Astrocyte of the spinal cord (primary cell): Measurements from ENCODE around the gene SLC2A5.
A peak's percentile ranks its signal among the peaks of the same experiment; 100 is the strongest.
"Not testable (repeated sequence)": the region's sequence is repeated elsewhere in the genome, so short reads cannot be mapped to it uniquely, and the experiment has no call there.

Source experiments
- DNase-seq: peaks from one replicate; pipeline ENCODE4 v3.0.0; 2011; ENCODE audit warnings: low read depth, low spot score
- H3K4me3 ChIP-seq: 2 replicates; pipeline ENCODE4 v1.5.1; 2011; ENCODE audit warnings: low read depth, mild to moderate bottlenecking, low read length, moderate library complexity
- in situ Hi-C: cut with HindIII; loops from 2 replicates; pipeline ENCODE4 v1.10.0; 2017; ENCODE audit warnings: low sequenced_read_pairs
- TF ChIP-seq, protein P1 (sequence below): IDR thresholded peaks from 2 replicates; pipeline ENCODE4 v1.5.1; 2012; ENCODE audit warnings: low read depth, mild to moderate bottlenecking, low read length, inconsistent platforms

Gene SLC2A5

DNA sequence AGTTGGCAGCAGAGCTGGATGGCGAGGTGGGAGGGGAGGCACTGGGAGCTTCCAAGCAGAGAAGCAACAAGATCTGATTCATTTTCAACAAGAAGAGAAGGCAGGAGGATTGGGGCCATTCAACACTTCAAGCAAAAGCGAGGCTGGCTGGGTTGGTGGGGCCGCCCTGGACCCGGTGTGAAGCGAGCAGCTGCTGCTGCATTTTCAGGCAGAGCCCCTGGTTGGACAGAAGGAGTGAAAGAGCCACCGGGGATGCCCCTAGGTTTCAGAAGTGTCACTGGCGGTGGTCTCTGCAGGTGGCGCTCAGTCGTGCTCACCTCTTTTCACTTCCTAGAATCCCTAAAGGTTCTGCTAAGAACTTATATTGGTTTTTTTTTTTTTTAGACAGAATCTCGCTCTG lies 61.2 kb downstream of the SLC2A5 start:
- in situ Hi-C loops: no loop called here
- H3K4me3 ChIP-seq: no peak overlapping the region
- TF ChIP-seq, protein P1, sequence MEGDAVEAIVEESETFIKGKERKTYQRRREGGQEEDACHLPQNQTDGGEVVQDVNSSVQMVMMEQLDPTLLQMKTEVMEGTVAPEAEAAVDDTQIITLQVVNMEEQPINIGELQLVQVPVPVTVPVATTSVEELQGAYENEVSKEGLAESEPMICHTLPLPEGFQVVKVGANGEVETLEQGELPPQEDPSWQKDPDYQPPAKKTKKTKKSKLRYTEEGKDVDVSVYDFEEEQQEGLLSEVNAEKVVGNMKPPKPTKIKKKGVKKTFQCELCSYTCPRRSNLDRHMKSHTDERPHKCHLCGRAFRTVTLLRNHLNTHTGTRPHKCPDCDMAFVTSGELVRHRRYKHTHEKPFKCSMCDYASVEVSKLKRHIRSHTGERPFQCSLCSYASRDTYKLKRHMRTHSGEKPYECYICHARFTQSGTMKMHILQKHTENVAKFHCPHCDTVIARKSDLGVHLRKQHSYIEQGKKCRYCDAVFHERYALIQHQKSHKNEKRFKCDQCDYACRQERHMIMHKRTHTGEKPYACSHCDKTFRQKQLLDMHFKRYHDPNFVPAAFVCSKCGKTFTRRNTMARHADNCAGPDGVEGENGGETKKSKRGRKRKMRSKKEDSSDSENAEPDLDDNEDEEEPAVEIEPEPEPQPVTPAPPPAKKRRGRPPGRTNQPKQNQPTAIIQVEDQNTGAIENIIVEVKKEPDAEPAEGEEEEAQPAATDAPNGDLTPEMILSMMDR: no peak
- DNase-seq: no peak

DNA sequence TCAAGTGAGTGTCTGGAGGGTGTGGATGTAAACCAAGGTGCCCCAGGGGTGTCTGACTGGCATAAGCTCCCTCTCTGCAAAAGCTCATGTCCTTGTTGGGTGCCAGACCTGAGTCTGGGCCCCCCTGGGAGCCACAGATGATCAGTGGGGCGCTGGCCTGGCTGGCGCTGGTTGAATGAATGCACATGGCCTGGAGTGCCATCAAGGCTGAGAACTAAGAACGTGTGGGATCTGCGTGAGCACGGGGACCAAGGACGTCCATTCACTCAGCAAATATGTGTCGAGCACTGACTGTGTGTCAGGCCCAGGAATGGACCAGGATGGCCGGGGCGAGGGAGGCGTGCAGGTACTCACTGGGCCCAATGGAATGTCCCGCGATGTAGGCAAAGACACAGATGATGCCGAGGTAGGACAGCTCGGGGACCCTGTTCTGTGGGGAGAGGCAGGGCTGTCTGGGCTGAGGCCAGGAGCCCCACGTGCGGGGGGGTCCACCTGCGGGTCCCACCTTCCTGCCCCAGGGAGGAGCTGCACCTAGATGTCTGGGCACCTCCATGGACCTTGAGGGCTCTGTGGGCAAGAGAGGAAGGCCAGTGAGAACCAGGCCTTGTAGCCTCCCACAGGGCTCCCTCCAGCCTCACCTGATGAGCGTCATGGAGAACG lies 62.3 kb downstream of the SLC2A5 start:
- in situ Hi-C loops: no loop called here
- TF ChIP-seq, protein P1: no peak
- no peak for DNase-seq
- H3K4me3 ChIP-seq: no peak overlapping the region

- in situ Hi-C loops: no loop called here
- no peak for DNase-seq
- TF ChIP-seq, protein P1: no peak
- H3K4me3 ChIP-seq: no peak overlapping the region
Measured at GRCh38 chr1:9005395-9005708, 64.1 kb downstream of the SLC2A5 start.

DNA sequence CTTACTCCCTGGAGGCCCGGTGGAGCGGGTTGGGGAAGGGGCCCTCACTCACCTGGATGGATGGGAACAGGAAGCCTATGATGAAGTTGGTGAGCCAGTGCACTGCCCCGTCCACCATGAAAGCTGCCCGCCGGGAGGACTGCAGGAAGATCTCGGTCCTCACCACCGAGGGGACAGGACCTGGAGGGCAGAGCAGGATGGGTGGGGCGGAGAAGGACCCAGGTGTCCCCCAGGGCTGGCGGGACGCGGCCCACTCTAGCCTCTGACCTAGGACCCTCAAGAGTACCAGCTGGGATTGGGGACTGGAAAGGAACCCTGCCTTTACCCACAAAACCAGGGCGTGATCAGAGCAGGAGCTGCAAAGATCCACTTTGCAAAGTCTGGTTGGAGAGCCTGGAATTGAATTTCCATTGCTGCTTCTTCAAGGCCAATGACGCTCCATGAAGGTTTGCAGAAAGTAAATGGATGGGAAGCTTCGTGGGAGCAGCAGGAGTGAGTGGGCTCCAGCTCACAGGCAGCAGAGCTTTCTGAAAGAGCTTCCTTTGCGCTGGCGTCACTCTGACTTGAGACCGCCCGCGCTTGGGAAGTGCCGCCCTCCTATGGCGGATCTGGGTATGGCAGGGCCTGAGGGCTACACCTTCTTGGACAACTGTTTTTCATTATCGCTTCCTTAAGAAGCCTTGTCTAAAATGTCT lies 64.6 kb downstream of the SLC2A5 start:
- in situ Hi-C loops: no loop called here
- TF ChIP-seq, protein P1: peak; percentile 99
- peak; percentile 85 for DNase-seq

DNA sequence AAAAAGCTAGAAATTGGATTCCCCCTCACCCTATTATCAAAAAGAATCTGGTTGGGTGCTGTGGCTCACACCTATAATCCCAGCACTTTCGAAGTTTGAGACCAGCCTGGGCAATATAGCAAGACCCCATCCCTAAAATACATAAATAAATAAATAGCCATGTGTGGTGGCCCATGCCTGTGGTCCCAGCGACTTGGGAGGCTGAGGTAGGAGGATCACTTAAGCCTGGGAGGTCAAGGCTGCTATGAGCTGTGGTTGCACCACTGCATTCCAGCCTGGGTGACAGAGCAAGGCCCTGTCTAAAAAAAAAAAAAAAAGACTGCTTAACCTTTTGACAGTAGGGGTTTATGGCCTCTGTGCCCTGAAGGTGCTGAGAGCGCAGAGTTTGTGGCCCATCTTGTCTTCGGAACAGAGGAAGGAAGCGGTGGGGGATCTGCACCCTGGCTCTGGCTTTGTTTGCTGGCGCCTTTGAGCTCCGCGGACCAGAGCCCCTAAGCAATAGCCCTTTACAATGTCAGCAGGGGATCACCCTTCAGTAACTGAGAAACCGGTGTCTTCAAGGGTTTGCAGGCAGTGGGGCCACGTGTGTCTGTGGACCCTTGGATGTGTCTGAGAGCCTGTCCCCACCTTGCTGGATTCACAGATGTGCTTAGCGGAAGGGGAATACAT lies 65.3 kb downstream of the SLC2A5 start:
- in situ Hi-C loops: no loop called here
- TF ChIP-seq, protein P1: no peak
- H3K4me3 ChIP-seq: no peak overlapping the region
- DNase-seq: no peak

More for the DNA sequence above, 64.6 kb downstream of the SLC2A5 start:
- H3K4me3 ChIP-seq: no peak overlapping the region

DNA sequence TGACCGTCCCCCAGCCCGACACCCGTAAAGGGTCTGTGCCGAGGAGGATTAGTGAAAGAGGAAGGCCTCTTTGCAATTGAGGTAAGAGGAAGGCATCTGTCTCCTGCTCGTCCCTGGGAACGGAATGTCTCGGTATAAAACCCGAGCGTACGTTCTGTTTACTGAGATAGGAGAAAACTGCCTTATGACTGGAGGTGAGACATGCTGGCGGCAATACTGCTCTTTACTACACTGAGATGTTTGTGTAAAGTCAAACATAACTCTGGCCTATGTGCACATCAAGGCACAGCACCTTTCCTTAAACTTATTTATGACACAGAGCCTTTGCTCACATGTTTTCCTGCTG lies 67.2 kb downstream of the SLC2A5 start:
- H3K4me3 ChIP-seq, DNase-seq, in situ Hi-C loops: not testable (repeated sequence)

DNA sequence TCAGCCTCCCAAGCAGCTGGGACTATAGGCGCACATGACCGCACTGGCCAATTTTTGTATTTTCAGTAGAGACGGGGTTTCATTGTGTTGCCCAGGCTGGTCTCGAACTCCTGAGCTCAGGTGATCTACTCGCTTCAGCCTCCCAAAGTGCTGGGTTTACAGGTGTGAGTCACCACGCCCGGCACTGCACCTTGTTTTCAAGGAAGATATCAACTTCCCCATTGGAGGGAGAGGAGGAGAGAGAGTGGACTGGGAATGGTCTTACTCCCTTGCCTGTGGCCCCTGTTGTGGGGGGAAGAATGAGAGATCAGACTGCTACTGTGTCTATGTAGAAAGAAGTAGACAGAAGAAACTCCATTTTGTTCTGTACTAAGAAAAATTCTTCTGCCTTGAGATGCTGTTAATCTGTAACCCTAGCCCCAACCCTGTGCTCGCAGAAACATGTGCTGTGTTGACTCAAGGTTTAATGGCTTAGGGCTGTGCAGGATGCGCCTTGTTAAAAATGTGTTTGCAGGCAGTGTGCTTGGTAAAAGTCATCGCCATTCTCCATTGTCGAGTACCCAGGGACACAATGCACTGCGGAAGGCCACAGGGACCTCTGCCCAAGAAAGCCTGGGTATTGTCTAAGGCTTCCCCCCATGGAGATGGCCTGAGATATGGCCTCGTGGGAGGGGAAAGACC lies 67.8 kb downstream of the SLC2A5 start:
- in situ Hi-C loops, DNase-seq, H3K4me3 ChIP-seq: not testable (repeated sequence)

- in situ Hi-C loops, H3K4me3 ChIP-seq, DNase-seq: not testable (repeated sequence)
Measured at GRCh38 chr1:8993962-8994675, 75.3 kb downstream of the SLC2A5 start.
